Esophagus muscularis mucosa (tissue), 4 donors: ENCODE results near the gene ABCC10. TPM values are rescaled to one million over a fixed set of nuclear protein-coding genes. Genes with fewer than 3 reads are reported as not detected.

Experiments used
- DNase-seq: peaks from one replicate; pipeline ENCODE4 v3.0.0-alpha.2; 2017; ENCODE audit errors: extremely low spot score
- H3K27ac ChIP-seq, 4 donors: fragments of 200-600 bp; sonication (generic); replicated peaks in 1 of 4; 1 replicate in 3 of 4; 2 replicates in 1 of 4; pipeline ENCODE4 v1.5.1; 2016 to 2019; ENCODE audit warnings: mild to moderate bottlenecking in 1 of 4
- H3K27me3 ChIP-seq, 4 donors: fragments of 200-600 bp; sonication (generic); one replicate each; pipeline versions ENCODE4 v1.5.1 to v1.6.0; 2016 to 2019
- H3K36me3 ChIP-seq, 4 donors: fragments of 200-600 bp; sonication (generic); one replicate each; pipeline ENCODE4 v1.5.1; 2016 to 2019
- H3K4me1 ChIP-seq, 4 donors: fragments of 200-600 bp; sonication (generic); one replicate each; pipeline ENCODE4 v1.5.1; 2016 to 2019
- H3K4me3 ChIP-seq, 4 donors: fragments of 200-600 bp; sonication (generic); 1 replicate in 2 of 4; 2 replicates in 2 of 4; pipeline ENCODE4 v1.5.1; 2016 to 2019; ENCODE audit warnings: mild to moderate bottlenecking in 4 of 4, moderate library complexity in 1 of 4
- H3K9me3 ChIP-seq, 4 donors: fragments of 200-600 bp; sonication (generic); 1 replicate in 3 of 4; 2 replicates in 1 of 4; pipeline ENCODE4 v1.5.1; 2016 to 2019
- EP300 ChIP-seq: sonication (generic); formaldehyde crosslinking; IDR thresholded peaks from one replicate; pipeline ENCODE4 v1.6.1; 2017; ENCODE audit warnings: antibody characterized with exemption
- POLR2A ChIP-seq: fragments of 450-650 bp; IDR thresholded peaks from one replicate; pipeline ENCODE4 v1.6.1; 2017; ENCODE audit warnings: antibody characterized with exemption, moderate library complexity, mild to moderate bottlenecking, low read depth
- POLR2AphosphoS5 ChIP-seq, 2 donors: sonication (generic); formaldehyde crosslinking; IDR thresholded peaks; one replicate each; pipeline ENCODE4 v1.6.1; 2017; ENCODE audit warnings: antibody characterized with exemption in 2 of 2
- WGBS: methylation state at CpG from one replicate; pipeline ENCODE4 v1.1.5; 2018; 5-methylcytosine and 5-hydroxymethylcytosine counted together
- intact Hi-C: fragments of 100-400 bp; cut with DNase I; formaldehyde crosslinking; loops from one replicate; pipeline ENCODE4 v1.15.1; 2023
- total RNA-seq, 4 donors: library from RNA; depleted of rRNA; stranded (reverse); fragments of >200 nt; gene quantifications; one replicate each; pipeline versions ENCODE4 v1.1.0 to v1.2.1, GENCODE V29; 2016
- TF ChIP-seq, protein P1 (sequence below), 3 experiments: fragments of 200-600 bp in 2 of 3; fragments of 450-650 bp in 1 of 3; sonication (generic) in 2 of 3; IDR thresholded peaks; one replicate each; pipeline ENCODE4 v1.5.1; 2017 to 2019; ENCODE audit warnings: antibody characterized with exemption in 3 of 3, mild to moderate bottlenecking in 2 of 3, moderate library complexity in 1 of 3

ABCC10 gene
- total RNA-seq, 4 donors from 2014 or later: 7.6 to 19.4 (median 12.5) TPM

DNA sequence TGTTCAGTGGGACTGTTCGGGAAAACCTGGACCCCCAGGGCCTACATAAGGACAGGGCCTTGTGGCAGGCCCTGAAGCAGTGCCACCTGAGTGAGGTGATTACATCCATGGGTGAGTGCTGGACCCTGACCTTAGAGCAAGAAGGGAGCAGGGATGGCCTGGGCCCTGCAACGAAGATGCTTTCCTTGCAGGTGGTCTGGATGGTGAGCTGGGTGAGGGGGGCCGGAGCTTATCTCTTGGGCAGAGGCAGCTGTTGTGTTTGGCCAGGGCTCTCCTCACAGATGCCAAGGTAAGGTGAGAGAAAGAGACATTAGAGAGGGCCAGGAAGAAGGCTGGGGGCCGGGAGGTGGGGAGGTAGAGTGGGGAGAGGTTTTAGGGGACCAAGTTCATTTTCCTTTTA, 21.6 kb downstream of the ABCC10 start:
- DNase-seq: no peak
- TF ChIP-seq POLR2A (no peak), POLR2AphosphoS5 (IDR thresholded peaks at IDR 0.05) (no peak), EP300 (no peak)
- TF ChIP-seq, protein P1, sequence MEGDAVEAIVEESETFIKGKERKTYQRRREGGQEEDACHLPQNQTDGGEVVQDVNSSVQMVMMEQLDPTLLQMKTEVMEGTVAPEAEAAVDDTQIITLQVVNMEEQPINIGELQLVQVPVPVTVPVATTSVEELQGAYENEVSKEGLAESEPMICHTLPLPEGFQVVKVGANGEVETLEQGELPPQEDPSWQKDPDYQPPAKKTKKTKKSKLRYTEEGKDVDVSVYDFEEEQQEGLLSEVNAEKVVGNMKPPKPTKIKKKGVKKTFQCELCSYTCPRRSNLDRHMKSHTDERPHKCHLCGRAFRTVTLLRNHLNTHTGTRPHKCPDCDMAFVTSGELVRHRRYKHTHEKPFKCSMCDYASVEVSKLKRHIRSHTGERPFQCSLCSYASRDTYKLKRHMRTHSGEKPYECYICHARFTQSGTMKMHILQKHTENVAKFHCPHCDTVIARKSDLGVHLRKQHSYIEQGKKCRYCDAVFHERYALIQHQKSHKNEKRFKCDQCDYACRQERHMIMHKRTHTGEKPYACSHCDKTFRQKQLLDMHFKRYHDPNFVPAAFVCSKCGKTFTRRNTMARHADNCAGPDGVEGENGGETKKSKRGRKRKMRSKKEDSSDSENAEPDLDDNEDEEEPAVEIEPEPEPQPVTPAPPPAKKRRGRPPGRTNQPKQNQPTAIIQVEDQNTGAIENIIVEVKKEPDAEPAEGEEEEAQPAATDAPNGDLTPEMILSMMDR (IDR thresholded peaks at IDR 0.05): no peak
- 93% methylated on average over 4 of the region's 4 CpGs for WGBS
- Histone ChIP-seq H3K9me3 (no peaks in the 10 kb centered on the region), H3K4me1 (no peaks in the 10 kb centered on the region), H3K27me3 (no peaks in the 10 kb centered on the region), H3K27ac (no peak overlapping the region), H3K36me3 (peaks cover 68 to 91% (median 88%) of the 10 kb centered on the region in 4 donors), H3K4me3 (no peak overlapping the region)
- intact Hi-C loops: no loop called here

DNA sequence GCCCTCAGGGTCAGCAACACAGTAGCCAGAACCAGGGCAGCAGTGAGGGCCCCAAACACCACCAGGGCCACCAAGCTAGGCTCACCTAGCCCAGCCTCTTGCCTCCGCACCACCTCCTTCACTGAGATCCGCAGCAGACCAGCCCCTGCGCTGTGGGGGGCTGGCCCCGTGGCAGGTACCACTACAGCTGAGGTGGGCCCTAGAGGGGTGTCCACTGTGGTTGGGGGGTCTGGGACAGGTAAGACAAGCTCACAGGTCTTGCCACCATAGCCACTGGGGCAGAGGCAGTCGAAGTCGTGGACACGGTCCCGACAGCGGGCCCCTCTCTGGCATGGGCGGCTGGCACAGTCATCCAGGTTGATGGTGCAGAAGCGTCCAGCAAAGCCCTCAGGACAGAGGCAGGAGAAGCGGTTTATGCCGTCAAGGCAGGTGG, 23.4 kb downstream of the ABCC10 start:
- DNase-seq: no peak
- TF ChIP-seq EP300: no peak
- TF ChIP-seq, protein P1 (IDR thresholded peaks at IDR 0.05): no peak
- no peak for TF ChIP-seq POLR2A
- TF ChIP-seq POLR2AphosphoS5 (IDR thresholded peaks at IDR 0.05): no peak
- WGBS: 98% methylated on average over 9 of the region's 13 CpGs
- Histone ChIP-seq H3K9me3 (no peaks in the 10 kb centered on the region), H3K27ac (no peak overlapping the region), H3K27me3 (peaks cover 0 to 15% (median 5%) of the 10 kb centered on the region in 4 donors), H3K36me3 (peaks cover 50 to 73% (median 70%) of the 10 kb centered on the region in 4 donors), H3K4me3 (no peak overlapping the region), H3K4me1 (peaks cover 3 to 17% (median 16%) of the 10 kb centered on the region in 4 donors)
- intact Hi-C loops: no loop called here

DNA sequence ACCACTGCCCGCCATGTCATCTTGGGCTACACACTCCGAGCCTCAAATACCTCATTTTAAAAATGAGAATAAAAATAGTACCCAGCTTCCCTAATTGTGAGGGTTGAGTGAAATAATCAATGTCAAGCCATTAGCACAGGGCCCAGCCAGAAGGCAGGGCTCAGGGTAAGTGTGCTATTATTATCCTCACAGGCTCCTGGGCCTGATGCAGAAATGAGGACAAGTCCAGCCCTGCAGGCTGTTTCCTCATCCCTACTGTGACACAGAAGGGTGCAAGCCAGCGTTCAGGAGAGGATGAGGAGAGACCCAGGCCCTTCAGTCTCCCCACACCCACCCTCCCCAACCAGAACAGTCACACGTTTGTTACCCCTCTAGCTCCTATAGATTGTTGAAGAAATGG, 24.0 kb downstream of the ABCC10 start:
- peaks cover 46 to 66% (median 64%) of the 10 kb centered on the region in 4 donors for H3K36me3 ChIP-seq
- H3K4me1 ChIP-seq: peaks cover 3 to 22% (median 20%) of the 10 kb centered on the region in 4 donors
- no peak overlapping the region for H3K4me3 ChIP-seq
- 90% methylated on average over 4 of the region's 4 CpGs for WGBS
- H3K9me3 ChIP-seq: no peaks in the 10 kb centered on the region
- TF ChIP-seq POLR2A (no peak), POLR2AphosphoS5 (IDR thresholded peaks at IDR 0.05) (no peak), EP300 (no peak)
- TF ChIP-seq, protein P1 (IDR thresholded peaks at IDR 0.05): no peak
- DNase-seq: no peak
- no peak overlapping the region for H3K27ac ChIP-seq
- intact Hi-C loops: no loop called here
- H3K27me3 ChIP-seq: peaks cover 0 to 21% (median 11%) of the 10 kb centered on the region in 4 donors

DNA sequence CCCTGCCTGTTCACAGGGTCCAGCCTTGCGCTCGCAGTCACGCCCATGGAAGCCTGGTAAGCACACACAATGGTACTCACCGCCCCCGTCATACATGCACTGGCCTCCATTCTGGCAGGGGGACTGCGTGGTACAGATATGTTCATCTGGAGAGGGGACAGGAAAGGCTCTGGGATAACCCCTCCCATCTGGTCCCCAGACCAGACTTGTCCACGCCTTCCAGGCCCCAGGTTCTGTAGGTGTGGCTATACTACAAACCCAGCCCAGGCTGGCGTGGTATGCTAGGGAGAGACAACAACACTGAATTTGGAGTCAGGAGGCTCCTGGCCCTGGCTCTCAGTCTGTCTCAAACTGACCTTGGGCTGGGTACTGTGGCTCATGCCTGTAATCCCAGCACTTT, 24.6 kb downstream of the ABCC10 start:
- Histone ChIP-seq H3K4me3 (no peak overlapping the region), H3K4me1 (peaks cover 3 to 22% (median 20%) of the 10 kb centered on the region in 4 donors), H3K27ac (no peak overlapping the region), H3K9me3 (no peaks in the 10 kb centered on the region), H3K27me3 (peaks cover 0 to 27% (median 17%) of the 10 kb centered on the region in 4 donors), H3K36me3 (peaks cover 44 to 62% (median 59%) of the 10 kb centered on the region in 4 donors)
- intact Hi-C loops: no loop called here
- no peak for DNase-seq
- WGBS: 88% methylated on average over 8 of the region's 8 CpGs
- no peak for TF ChIP-seq EP300
- no peak for TF ChIP-seq POLR2A
- TF ChIP-seq, protein P1 (IDR thresholded peaks at IDR 0.05): no peak
- no peak for TF ChIP-seq POLR2AphosphoS5 (IDR thresholded peaks at IDR 0.05)

DNA sequence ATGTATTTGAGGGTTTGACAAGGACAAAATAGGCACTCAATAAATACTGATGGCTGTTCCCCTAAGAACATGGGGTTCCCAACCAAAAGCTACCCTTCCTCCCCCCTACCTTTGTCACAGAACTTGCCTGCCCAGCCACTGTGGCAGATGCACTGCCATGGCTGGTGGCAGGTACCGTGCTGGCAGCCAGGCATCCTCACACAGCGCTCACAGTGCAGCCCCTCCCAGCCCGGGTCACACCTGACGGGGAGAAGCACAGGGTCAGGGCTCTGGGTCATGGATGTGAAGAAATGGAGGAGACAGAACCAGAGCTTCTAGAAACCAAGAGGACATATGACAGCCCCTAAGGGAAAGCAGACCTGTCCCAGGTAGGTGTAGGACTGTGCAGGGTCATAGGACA, 25.6 kb downstream of the ABCC10 start:
- Histone ChIP-seq H3K36me3 (peaks cover 35 to 53% (median 49%) of the 10 kb centered on the region in 4 donors), H3K9me3 (no peaks in the 10 kb centered on the region), H3K4me1 (peaks cover 3 to 22% (median 20%) of the 10 kb centered on the region in 4 donors), H3K27me3 (peaks cover 0 to 37% (median 18%) of the 10 kb centered on the region in 4 donors), H3K4me3 (no peak overlapping the region), H3K27ac (no peak overlapping the region)
- intact Hi-C loops: no loop called here
- no peak for TF ChIP-seq POLR2AphosphoS5 (IDR thresholded peaks at IDR 0.05)
- TF ChIP-seq, protein P1 (IDR thresholded peaks at IDR 0.05): no peak
- TF ChIP-seq POLR2A: no peak
- TF ChIP-seq EP300: no peak
- DNase-seq: no peak
- 97% methylated on average over 4 of the region's 4 CpGs for WGBS
